Activated CD8-positive, alpha-beta memory T cell treated with anti-CD3 and anti-CD28 coated beads, Interleukin-2, amount 10 ng/mL, durations not matched to agents 7 days and 5 days (primary cell): ENCODE data around the gene MFNG. TPM values are rescaled to one million over a fixed set of nuclear protein-coding genes. Genes with fewer than 3 reads are reported as not detected.

ENCODE experiments used
- ATAC-seq: fragments of 150-1000 bp; cut with Tn5 transposase; one replicate; pipeline ENCODE4 v1.10.0; 2021; ENCODE audit warnings: moderate library complexity
- CTCF ChIA-PET: fragments of 350-600 bp; sonication (Branson Sonifier 250); formaldehyde crosslinking; loops from one replicate; lab custom pipeline; 2021; ENCODE audit warnings: antibody characterized with exemption; lab: Charles Lee
- DNase-seq: peaks from one replicate; pipeline ENCODE4 v3.0.0-alpha.2; 2020
- H3K27ac Mint-ChIP-seq: one replicate; pipeline ENCODE4 v1.8.0; 2021; ENCODE audit warnings: mild to moderate bottlenecking, mixed read lengths
- H3K27me3 Mint-ChIP-seq: one replicate; pipeline ENCODE4 v1.8.0; 2021; ENCODE audit warnings: mixed read lengths
- H3K36me3 Mint-ChIP-seq: one replicate; pipeline ENCODE4 v1.8.0; 2021; ENCODE audit warnings: mild to moderate bottlenecking, mixed read lengths
- H3K4me1 Mint-ChIP-seq: one replicate; pipeline ENCODE4 v1.8.0; 2021; ENCODE audit warnings: mixed read lengths
- H3K4me3 Mint-ChIP-seq: one replicate; pipeline ENCODE4 v1.8.0; 2021; ENCODE audit warnings: mild to moderate bottlenecking, moderate library complexity, mixed read lengths
- H3K9me3 Mint-ChIP-seq: one replicate; pipeline ENCODE4 v1.8.0; 2022; ENCODE audit warnings: low read depth, mixed read lengths
- total RNA-seq, 2 experiments: library from RNA; stranded (reverse); gene quantifications; one replicate each; pipeline ENCODE4 v1.2.3, GENCODE V29; 2021

MFNG gene
- total RNA-seq, 2 experiments from 2014 or later, result 196 to 220 TPM

DNA sequence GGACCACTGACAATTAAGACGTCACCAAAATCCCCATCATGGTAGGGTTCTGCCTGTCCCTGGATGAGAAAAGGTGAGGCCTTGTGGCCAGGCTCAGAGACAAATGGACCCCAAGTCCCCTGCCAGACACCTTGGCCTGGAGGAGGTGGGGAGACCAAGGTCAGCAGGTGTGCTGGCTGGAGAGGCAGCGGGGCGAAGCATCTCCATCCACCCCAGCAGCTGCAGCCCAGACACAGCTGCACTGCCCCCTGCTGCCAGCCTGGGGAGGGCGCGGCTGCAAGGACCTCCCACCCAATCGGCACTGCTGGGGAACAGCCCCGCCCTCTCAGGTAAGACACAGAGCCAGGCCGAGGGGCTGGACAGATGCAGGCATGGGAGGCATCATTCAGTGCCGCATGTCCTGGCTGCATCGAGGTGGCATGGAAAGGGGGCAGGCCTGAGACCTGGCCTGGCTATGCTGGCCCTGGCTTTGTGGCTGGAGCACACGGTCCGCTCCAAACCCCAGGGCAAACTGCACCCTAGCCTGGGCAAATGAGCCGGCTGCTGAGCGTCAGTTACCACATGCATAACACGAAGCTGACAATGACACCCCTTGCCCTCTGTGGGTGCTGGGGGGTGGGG is 12.2 kb upstream of the MFNG start:
- H3K9me3 Mint-ChIP-seq, result no peaks in the 10 kb centered on the region
- peak; percentile 96 for ATAC-seq
- H3K27me3 Mint-ChIP-seq, result peaks cover 5% of the 10 kb centered on the region
- H3K4me3 Mint-ChIP-seq, result no peak overlapping the region
- H3K27ac Mint-ChIP-seq, result no peak overlapping the region
- CTCF ChIA-PET, result interaction anchor here (0.6 to 4.5 kb wide), 9 partner anchors 8 to 182 kb away, joined by 3 to 41 read pairs (median 5); partner anchors contain the start of gene MFNG
- H3K36me3 Mint-ChIP-seq, result no peaks in the 10 kb centered on the region
- peak; percentile 78 for DNase-seq
- peaks cover 14% of the 10 kb centered on the region for H3K4me1 Mint-ChIP-seq

GRCh38 chr22:37497062-37497599 is 10.9 kb upstream of the MFNG start:
- DNase-seq, result no peak
- ATAC-seq, result no peak
- Mint-ChIP-seq H3K4me3 (no peak overlapping the region), H3K27ac (no peak overlapping the region), H3K9me3 (no peaks in the 10 kb centered on the region), H3K36me3 (no peaks in the 10 kb centered on the region), H3K27me3 (peaks cover 5% of the 10 kb centered on the region), H3K4me1 (peaks cover 16% of the 10 kb centered on the region)
- CTCF ChIA-PET, result interaction anchor here (1.4 to 4.5 kb wide), 5 partner anchors 8 to 181 kb away, joined by 5 to 41 read pairs (median 8); partner anchors contain the start of gene MFNG

- Mint-ChIP-seq H3K36me3 (no peaks in the 10 kb centered on the region), H3K27me3 (peaks cover 5% of the 10 kb centered on the region), H3K4me1 (peaks cover 12% of the 10 kb centered on the region), H3K4me3 (no peak overlapping the region), H3K27ac (no peak overlapping the region), H3K9me3 (no peaks in the 10 kb centered on the region)
- CTCF ChIA-PET, result interaction anchor here (1.4 to 1.6 kb wide), 2 partner anchors 10 to 180 kb away, joined by 6 to 8 read pairs; partner anchors contain the start of gene MFNG
- no peak for ATAC-seq
- DNase-seq, result no peak
Measured at GRCh38 chr22:37496651-37497050, 10.5 kb upstream of the MFNG start.

DNA sequence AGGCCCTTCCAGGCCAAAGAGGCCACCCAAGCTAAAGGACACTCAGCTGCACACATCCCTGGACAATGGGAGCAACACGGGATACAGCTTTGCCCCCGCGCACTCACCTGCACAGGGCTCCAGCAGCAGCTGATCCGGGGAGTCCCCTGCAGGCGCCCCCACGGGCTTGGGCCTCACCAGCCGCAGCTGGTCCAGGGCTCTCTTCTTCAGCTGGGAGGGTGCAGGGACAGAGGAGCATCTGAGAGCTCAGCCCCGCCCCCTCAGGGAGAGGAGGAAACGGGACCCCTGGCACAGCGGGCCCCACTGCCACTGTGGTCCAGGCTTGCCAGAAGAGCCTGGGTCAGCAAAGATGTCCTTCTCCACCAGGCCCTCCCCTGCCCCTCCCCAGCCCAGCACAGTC is 7.8 kb upstream of the MFNG start:
- DNase-seq (no peak), ATAC-seq (no peak)
- Mint-ChIP-seq H3K27ac (no peak overlapping the region), H3K4me1 (peaks cover 9% of the 10 kb centered on the region), H3K4me3 (no peak overlapping the region), H3K9me3 (no peaks in the 10 kb centered on the region), H3K36me3 (no peaks in the 10 kb centered on the region), H3K27me3 (peaks cover 5% of the 10 kb centered on the region)
- CTCF ChIA-PET, result interaction anchor here (0.7 to 4.5 kb wide), 5 partner anchors 9 to 178 kb away, joined by 3 to 28 read pairs (median 3); no protein-coding TSS in a partner anchor

GRCh38 chr22:37492428-37493344 is 6.5 kb upstream of the MFNG start:
- Mint-ChIP-seq H3K4me1 (peaks cover 18% of the 10 kb centered on the region), H3K36me3 (no peaks in the 10 kb centered on the region), H3K27ac (no peak overlapping the region), H3K27me3 (peaks cover 3% of the 10 kb centered on the region), H3K4me3 (no peak overlapping the region), H3K9me3 (no peaks in the 10 kb centered on the region)
- ATAC-seq (peak; percentile 86), DNase-seq (peak; percentile 79)
- CTCF ChIA-PET, result interaction anchor here (0.9 to 4.5 kb wide), 5 partner anchors 14 to 177 kb away, joined by 3 to 28 read pairs (median 4); no protein-coding TSS in a partner anchor

DNA sequence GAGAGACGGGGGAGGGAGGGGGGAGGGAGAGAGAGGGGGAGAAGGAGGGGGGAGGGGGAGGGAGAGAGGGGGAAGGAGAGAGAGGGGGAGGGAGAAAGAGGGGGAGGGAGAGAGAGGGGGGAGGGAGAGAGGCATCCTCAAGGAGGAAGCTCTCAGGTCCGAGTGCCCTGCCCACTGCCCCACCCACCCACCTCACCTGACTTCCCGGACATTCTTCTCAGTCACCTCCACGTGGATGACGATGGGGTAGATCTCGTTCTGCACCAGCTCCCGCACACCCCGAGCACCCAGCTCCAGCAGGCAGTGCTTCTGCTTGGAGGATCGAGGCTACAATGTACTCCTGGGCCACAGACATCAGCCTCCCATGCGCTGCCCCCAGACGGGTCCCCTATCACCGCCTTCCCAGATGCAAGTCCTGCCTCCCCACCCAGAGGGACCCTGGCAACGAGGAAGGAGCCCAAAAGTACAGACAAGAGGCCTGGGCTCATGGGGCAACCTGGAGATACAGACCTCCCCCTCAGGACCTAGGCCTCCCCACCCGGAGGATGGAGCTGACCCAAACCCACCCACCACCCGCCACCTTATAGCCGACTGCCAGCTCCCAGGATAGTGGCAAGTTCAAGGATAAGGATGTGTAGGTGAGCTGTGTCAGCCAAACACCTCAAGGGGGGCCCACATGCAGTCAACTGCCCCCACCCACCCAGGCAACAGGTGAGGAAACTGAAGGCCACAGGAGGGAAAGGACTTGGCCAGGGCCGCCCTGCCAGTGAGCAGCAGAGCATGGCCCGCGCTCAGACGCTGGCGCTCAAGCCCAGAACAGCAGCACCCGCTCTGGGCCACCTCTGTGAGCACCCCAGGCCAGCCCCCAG is 5.6 kb upstream of the MFNG start:
- CTCF ChIA-PET, result interaction anchor here (0.9 to 4.5 kb wide), 2 partner anchors 20 to 101 kb away, joined by 4 to 28 read pairs; no protein-coding TSS in a partner anchor
- DNase-seq (no peak), ATAC-seq (no peak)
- Mint-ChIP-seq H3K9me3 (no peaks in the 10 kb centered on the region), H3K4me3 (no peak overlapping the region), H3K27me3 (no peaks in the 10 kb centered on the region), H3K36me3 (no peaks in the 10 kb centered on the region), H3K27ac (no peak overlapping the region), H3K4me1 (peaks cover 26% of the 10 kb centered on the region)

GRCh38 chr22:37491106-37491505 is 4.9 kb upstream of the MFNG start:
- no peak overlapping the region for H3K4me3 Mint-ChIP-seq
- H3K4me1 Mint-ChIP-seq, result peaks cover 31% of the 10 kb centered on the region
- ATAC-seq, result no peak
- no peaks in the 10 kb centered on the region for H3K36me3 Mint-ChIP-seq
- no peaks in the 10 kb centered on the region for H3K9me3 Mint-ChIP-seq
- no peaks in the 10 kb centered on the region for H3K27me3 Mint-ChIP-seq
- CTCF ChIA-PET, result interaction anchor here (4.5 kb wide), 1 partner anchor 19 kb away, joined by 28 read pairs; no protein-coding TSS in a partner anchor
- no peak for DNase-seq
- H3K27ac Mint-ChIP-seq, result no peak overlapping the region

- CTCF ChIA-PET, result interaction anchor here (2.3 kb wide), 1 partner anchor 8 kb away, joined by 11 read pairs; no protein-coding TSS in a partner anchor
- no peak overlapping the region for H3K27ac Mint-ChIP-seq
- no peak for DNase-seq
Measured at GRCh38 chr22:37489983-37490382, 3.8 kb upstream of the MFNG start.

DNA sequence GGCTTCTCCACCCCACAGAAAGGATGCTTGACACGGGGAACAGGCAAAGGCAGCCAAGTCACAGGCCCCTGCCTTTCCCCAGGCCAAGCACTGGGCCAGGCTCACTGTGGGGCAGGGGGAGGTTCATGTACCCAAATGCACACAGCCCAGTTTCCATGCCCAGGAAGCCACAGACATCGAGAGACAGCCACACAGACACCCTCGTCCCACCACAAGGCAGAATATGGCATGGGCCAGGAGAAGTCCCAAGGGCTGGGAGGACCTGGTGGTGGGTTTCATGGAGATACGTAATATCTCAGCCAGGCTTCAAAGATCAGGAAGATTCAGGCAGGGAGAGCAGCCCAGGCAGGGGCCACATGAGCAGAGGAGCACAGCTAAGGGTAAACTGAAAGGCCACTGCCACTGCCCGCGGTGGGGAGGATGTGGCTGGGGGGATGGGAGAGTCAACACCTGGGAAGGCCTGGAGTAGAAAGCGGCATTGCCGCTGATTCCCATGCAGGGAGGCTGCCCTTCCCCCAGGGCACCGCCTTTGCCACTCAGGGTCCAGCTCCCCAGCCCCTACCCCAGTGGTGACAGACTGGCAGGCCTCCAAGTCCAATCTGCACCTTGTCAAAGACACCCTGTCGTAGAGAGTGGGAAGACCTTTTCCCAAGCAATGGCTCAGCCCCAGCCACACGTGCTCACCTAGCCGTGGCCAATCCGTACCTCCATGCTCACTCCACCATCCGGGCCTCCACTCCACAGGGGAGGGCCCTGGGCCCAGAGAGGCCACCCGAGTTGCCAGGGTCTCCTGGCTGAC is 2.4 kb upstream of the MFNG start:
- Mint-ChIP-seq H3K9me3 (no peaks in the 10 kb centered on the region), H3K4me1 (peaks cover 34% of the 10 kb centered on the region), H3K4me3 (no peak overlapping the region), H3K36me3 (peaks cover 9% of the 10 kb centered on the region), H3K27me3 (no peaks in the 10 kb centered on the region), H3K27ac (peak overlapping the region; percentile 61)
- ATAC-seq (no peak), DNase-seq (no peak)
- CTCF ChIA-PET, result interaction anchor here (1.0 to 2.3 kb wide), 2 partner anchors 10 to 16 kb away, joined by 4 to 11 read pairs; no protein-coding TSS in a partner anchor

More at GRCh38 chr22:37489983-37490382, 3.8 kb upstream of the MFNG start:
- H3K4me3 Mint-ChIP-seq, result no peak overlapping the region
- H3K36me3 Mint-ChIP-seq, result peaks cover 2% of the 10 kb centered on the region
- no peak for ATAC-seq
- no peaks in the 10 kb centered on the region for H3K9me3 Mint-ChIP-seq
- H3K4me1 Mint-ChIP-seq, result peaks cover 31% of the 10 kb centered on the region
- H3K27me3 Mint-ChIP-seq, result no peaks in the 10 kb centered on the region

GRCh38 chr22:37487571-37487970 is 1.4 kb upstream of the MFNG start:
- ATAC-seq, result no peak
- H3K27me3 Mint-ChIP-seq, result no peaks in the 10 kb centered on the region
- peaks cover 18% of the 10 kb centered on the region for H3K36me3 Mint-ChIP-seq
- H3K4me3 Mint-ChIP-seq, result peak overlapping the region; percentile 94
- no peak for DNase-seq
- no peaks in the 10 kb centered on the region for H3K9me3 Mint-ChIP-seq
- no peak overlapping the region for H3K27ac Mint-ChIP-seq
- CTCF ChIA-PET, result interaction anchor here (0.6 kb wide), 1 partner anchor 63 kb away, joined by 3 read pairs; no protein-coding TSS in a partner anchor
- peaks cover 37% of the 10 kb centered on the region for H3K4me1 Mint-ChIP-seq

DNA sequence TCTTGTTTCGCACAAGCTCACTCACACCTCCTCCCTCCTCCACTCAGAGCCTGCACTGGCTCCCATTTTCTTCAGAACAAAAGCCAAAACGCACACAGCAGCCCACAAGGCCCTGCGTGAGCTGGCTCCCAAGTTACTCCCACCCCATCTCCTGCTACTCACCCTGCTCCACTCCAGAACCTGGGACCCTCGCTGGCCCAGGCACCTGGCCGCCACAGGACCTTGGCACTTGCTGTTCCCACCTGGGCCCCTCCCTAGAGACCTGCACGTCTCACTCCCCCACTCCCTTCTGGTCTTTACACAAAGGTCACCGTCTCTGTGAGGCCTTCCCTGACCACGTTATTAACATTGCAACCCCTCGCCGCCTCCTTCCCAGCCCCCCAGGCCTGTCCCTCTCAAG is 945 bp upstream of the MFNG start:
- H3K4me1 Mint-ChIP-seq, result peaks cover 41% of the 10 kb centered on the region
- no peaks in the 10 kb centered on the region for H3K9me3 Mint-ChIP-seq
- CTCF ChIA-PET, result interaction anchor here (1.1 to 4.2 kb wide), 5 partner anchors 10 to 220 kb away, joined by 3 to 34 read pairs (median 6); no protein-coding TSS in a partner anchor
- H3K4me3 Mint-ChIP-seq, result peak overlapping the region; percentile 94
- no peaks in the 10 kb centered on the region for H3K27me3 Mint-ChIP-seq
- H3K27ac Mint-ChIP-seq, result peak overlapping the region; percentile 3
- peaks cover 22% of the 10 kb centered on the region for H3K36me3 Mint-ChIP-seq
- ATAC-seq (no peak), DNase-seq (no peak)
